Keratinocyte (primary cell): ENCODE results near the gene GARIN5B. TPM values are rescaled to one million over a fixed set of nuclear protein-coding genes. Genes with fewer than 3 reads are reported as not detected.

Experiments used
- DNase-seq: peaks from one replicate; pipeline ENCODE4 v3.0.0-alpha.2; 2011; ENCODE audit warnings: low read depth, missing footprints, low spot score
- FAIRE-seq: peaks from 2 replicates; lab custom pipeline; 2011; peaks lifted over from hg19 to GRCh38; lab: Jason Lieb, UNC
- H2AFZ ChIP-seq: 2 replicates; pipeline ENCODE4 v1.6.0; 2012; ENCODE audit warnings: low read length, control low read depth, inconsistent platforms; ENCODE audit not compliant: control insufficient read depth
- H3K27ac ChIP-seq: 2 replicates; pipeline ENCODE4 v1.5.1; 2011; ENCODE audit warnings: low read length; ENCODE audit not compliant: control insufficient read depth, insufficient read depth
- H3K27me3 ChIP-seq: 3 replicates; pipeline ENCODE4 v1.6.0; 2011; ENCODE audit warnings: low read length; ENCODE audit not compliant: control insufficient read depth, insufficient read depth; ENCODE audit errors: extremely low read depth
- H3K36me3 ChIP-seq, 2 experiments: 2 replicates in 1 of 2; 3 replicates in 1 of 2; pipeline ENCODE4 v1.5.1; 2011; ENCODE audit warnings: low read length in 2 of 2, mild to moderate bottlenecking in 1 of 2; ENCODE audit not compliant: control insufficient read depth in 2 of 2, insufficient read depth in 2 of 2; ENCODE audit errors: extremely low read depth in 1 of 2
- H3K4me1 ChIP-seq: 3 replicates; pipeline ENCODE4 v1.5.1; 2011; ENCODE audit warnings: low read length; ENCODE audit not compliant: control insufficient read depth, insufficient read depth; ENCODE audit errors: extremely low read depth
- H3K4me2 ChIP-seq: 3 replicates; pipeline ENCODE4 v1.6.0; 2011; ENCODE audit warnings: low read depth, low read length; ENCODE audit not compliant: control insufficient read depth, insufficient read depth; ENCODE audit errors: extremely low read depth
- H3K4me3 ChIP-seq, 3 experiments: fragments of 200-600 bp in 1 of 3; sonication (generic) in 1 of 3; 2 replicates in 2 of 3; 3 replicates in 1 of 3; pipeline ENCODE4 v1.5.1; 2011 to 2016; ENCODE audit warnings: low read length in 3 of 3, mild to moderate bottlenecking in 3 of 3, control low read depth in 2 of 3, inconsistent platforms in 1 of 3, low read depth in 1 of 3, mixed read lengths in 1 of 3, mixed run types in 1 of 3, moderate library complexity in 1 of 3; ENCODE audit not compliant: control insufficient read depth in 2 of 3, insufficient read depth in 2 of 3; ENCODE audit errors: extremely low read depth in 1 of 3
- H3K79me2 ChIP-seq: 2 replicates; pipeline ENCODE4 v1.6.0; 2012; ENCODE audit warnings: low read length; ENCODE audit not compliant: control insufficient read depth, insufficient read depth
- H3K9ac ChIP-seq: 3 replicates; pipeline ENCODE4 v1.6.0; 2011; ENCODE audit warnings: low read length; ENCODE audit not compliant: control insufficient read depth, insufficient read depth; ENCODE audit errors: extremely low read depth
- H3K9me1 ChIP-seq: 3 replicates; pipeline ENCODE4 v1.6.0; 2011; ENCODE audit warnings: low read length; ENCODE audit not compliant: control insufficient read depth, insufficient read depth; ENCODE audit errors: extremely low read depth
- H3K9me3 ChIP-seq: 2 replicates; pipeline ENCODE4 v1.5.1; 2012; ENCODE audit warnings: low read depth, low read length; ENCODE audit not compliant: control insufficient read depth
- H4K20me1 ChIP-seq: 3 replicates; pipeline ENCODE4 v1.6.0; 2011; ENCODE audit warnings: low read length; ENCODE audit not compliant: control insufficient read depth, insufficient read depth; ENCODE audit errors: extremely low read depth
- EZH2 ChIP-seq: IDR thresholded peaks from one replicate; pipeline ENCODE4 v1.6.1; 2012; ENCODE audit warnings: inconsistent platforms, mild to moderate bottlenecking, low read length, moderate library complexity
- dilution Hi-C: fragments of 300-500 bp; cut with MboI; formaldehyde crosslinking; loops from one replicate; pipeline ENCODE4 v1.7.0; 2020; ENCODE audit warnings: low sequenced_read_pairs; ENCODE audit not compliant: extremely low pct_ligation_motif_present
- polyA plus RNA-seq, 5 experiments: library from polyadenylated mRNA; depleted of rRNA in 3 of 5; stranded (reverse) in 3 of 5; stranded (forward) in 1 of 5; unstranded in 1 of 5; fragments of >200 nt; gene quantifications; 1 replicate in 1 of 5; 2 replicates in 3 of 5; 3 replicates in 1 of 5; pipeline versions ENCODE4 v1.2.1 to v1.2.3, GENCODE V29; 2011 to 2012; ENCODE audit warnings: missing spikeins in 2 of 5, low read depth in 1 of 5, low replicate concordance in 1 of 5
- TF ChIP-seq, protein P1 (sequence below), 3 experiments: IDR thresholded peaks in 1 of 3; conservative IDR thresholded peaks in 1 of 3; optimal IDR thresholded peaks in 1 of 3; 2 replicates in 2 of 3; 3 replicates in 1 of 3; pipeline versions ENCODE3 to v1.5.1; 2011; ENCODE audit warnings: low read length in 3 of 3, mild to moderate bottlenecking in 3 of 3, moderate library complexity in 2 of 3, control low read depth in 1 of 3, inconsistent platforms in 1 of 3; ENCODE audit not compliant: insufficient read depth in 2 of 3; ENCODE audit errors: extremely low read depth in 1 of 3

The GARIN5B gene
- polyA plus RNA-seq, 1 donor (not counting 4 experiments of a cell fraction or from before 2014, with no cell fraction given): not detected

DNA sequence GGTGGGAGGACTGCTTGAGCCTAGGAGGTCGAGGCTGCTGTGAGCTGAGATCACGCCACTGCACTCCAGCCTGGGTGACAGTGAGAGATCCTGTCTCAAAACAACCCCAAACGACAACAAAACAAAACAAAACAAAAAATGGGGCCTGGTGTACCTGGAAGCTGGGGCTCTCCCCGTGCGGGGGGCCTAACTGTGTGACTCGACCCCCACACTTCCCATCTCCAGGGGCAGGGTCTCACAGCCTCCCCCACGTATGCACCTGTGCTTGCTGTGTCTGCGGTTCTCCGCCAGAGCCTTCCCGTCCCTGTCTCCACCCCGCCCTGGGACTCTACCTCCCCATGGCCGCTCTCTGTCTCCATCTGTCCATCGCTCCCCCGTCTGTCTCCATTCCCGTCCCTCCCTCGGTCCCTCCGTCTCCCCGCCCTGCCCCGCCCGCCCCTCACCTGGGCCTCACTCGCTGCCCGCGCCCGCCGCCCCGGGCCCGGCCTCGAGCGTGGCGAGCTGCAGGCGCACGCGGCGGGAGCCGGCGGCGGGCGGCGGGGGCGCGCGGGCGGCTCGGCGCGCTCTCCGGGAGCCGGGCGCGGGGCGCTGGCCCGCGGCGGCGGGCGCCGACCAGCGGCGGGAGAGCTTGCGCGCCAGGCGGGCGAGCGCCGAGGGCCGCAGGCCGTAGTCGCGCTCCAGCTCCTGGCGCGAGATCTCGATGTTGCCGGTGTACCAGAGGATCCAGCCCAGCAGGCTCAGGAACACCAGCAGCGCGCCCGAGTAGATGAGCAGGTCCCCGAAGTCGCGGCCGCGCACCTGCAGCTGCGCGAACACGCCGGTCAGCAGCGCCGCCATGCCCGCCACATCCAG, 20.4 kb upstream of the GARIN5B start:
- dilution Hi-C loops: no loop called here
- peak overlapping the region; percentile 93 for H3K4me2 ChIP-seq
- DNase-seq (no peak), FAIRE-seq (no peak)
- no peaks in the 10 kb centered on the region for H3K27me3 ChIP-seq
- H4K20me1 ChIP-seq: peaks cover 23% of the 10 kb centered on the region
- peak overlapping the region; percentile 19 for H3K27ac ChIP-seq
- H3K9me3 ChIP-seq: no peaks in the 10 kb centered on the region
- H3K36me3 ChIP-seq: peaks cover 14 to 27% of the 10 kb centered on the region in 2 experiments
- peak overlapping the region; percentile 87 for H2AFZ ChIP-seq
- H3K9me1 ChIP-seq: peaks cover 10% of the 10 kb centered on the region
- peak overlapping the region; percentile 33 to 64 (median 56) for H3K4me3 ChIP-seq
- peak overlapping the region; percentile 92 for H3K9ac ChIP-seq
- H3K79me2 ChIP-seq: peaks cover 33% of the 10 kb centered on the region
- peaks cover 24% of the 10 kb centered on the region for H3K4me1 ChIP-seq
- TF ChIP-seq, protein P1, sequence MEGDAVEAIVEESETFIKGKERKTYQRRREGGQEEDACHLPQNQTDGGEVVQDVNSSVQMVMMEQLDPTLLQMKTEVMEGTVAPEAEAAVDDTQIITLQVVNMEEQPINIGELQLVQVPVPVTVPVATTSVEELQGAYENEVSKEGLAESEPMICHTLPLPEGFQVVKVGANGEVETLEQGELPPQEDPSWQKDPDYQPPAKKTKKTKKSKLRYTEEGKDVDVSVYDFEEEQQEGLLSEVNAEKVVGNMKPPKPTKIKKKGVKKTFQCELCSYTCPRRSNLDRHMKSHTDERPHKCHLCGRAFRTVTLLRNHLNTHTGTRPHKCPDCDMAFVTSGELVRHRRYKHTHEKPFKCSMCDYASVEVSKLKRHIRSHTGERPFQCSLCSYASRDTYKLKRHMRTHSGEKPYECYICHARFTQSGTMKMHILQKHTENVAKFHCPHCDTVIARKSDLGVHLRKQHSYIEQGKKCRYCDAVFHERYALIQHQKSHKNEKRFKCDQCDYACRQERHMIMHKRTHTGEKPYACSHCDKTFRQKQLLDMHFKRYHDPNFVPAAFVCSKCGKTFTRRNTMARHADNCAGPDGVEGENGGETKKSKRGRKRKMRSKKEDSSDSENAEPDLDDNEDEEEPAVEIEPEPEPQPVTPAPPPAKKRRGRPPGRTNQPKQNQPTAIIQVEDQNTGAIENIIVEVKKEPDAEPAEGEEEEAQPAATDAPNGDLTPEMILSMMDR (optimal IDR thresholded peaks at IDR 0.05 in 1 of 3, IDR thresholded peaks at IDR 0.05 in 1 of 3, conservative IDR thresholded peaks at IDR 0.05 in 1 of 3; ENCODE audit: extremely low read depth in 1 of 3, insufficient read depth in 2 of 3, low read length in 3 of 3): peak in 1 of 3 experiments; percentile 49
- no peak for TF ChIP-seq EZH2

DNA sequence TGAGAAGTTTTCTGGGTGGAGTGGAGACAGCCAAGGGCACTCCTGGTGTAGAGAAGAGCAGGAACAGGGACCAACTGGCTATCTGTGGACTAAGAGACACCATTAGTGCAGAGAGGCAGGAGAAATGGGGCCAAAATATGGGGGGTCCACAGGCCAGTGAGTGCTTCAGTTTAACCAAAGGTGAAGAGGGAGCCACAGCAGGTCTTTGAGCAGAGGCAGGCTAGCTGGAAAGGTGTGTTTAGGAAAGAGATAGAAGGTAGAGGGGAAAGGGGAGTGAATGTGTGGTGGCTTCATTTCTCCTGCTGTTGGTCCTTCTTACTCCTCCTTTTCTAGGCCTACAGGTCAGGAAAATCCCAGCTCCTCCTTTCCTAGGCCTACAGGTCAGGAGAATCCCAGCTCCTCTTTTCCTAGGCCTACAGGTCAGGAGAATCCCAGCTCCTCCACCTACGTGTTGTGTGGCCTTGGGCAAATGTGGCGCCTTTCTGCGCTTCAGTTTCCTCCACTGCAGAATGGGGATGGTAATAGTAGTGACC, 19.5 kb upstream of the GARIN5B start:
- DNase-seq: no peak
- H3K4me2 ChIP-seq: peak overlapping the region; percentile 86
- no peak overlapping the region for H3K9ac ChIP-seq
- no peak overlapping the region for H3K27ac ChIP-seq
- peaks cover 23% of the 10 kb centered on the region for H3K79me2 ChIP-seq
- H3K27me3 ChIP-seq: no peaks in the 10 kb centered on the region
- peaks cover 15% of the 10 kb centered on the region for H3K4me1 ChIP-seq
- H2AFZ ChIP-seq: no peak overlapping the region
- TF ChIP-seq, protein P1 (optimal IDR thresholded peaks at IDR 0.05 in 1 of 3, IDR thresholded peaks at IDR 0.05 in 1 of 3, conservative IDR thresholded peaks at IDR 0.05 in 1 of 3; ENCODE audit: extremely low read depth in 1 of 3, insufficient read depth in 2 of 3, low read length in 3 of 3): no peak
- TF ChIP-seq EZH2: no peak
- H3K9me3 ChIP-seq: no peaks in the 10 kb centered on the region
- H3K4me3 ChIP-seq: no peak overlapping the region
- FAIRE-seq: no peak
- peaks cover 8 to 19% of the 10 kb centered on the region in 2 experiments for H3K36me3 ChIP-seq
- peaks cover 14% of the 10 kb centered on the region for H4K20me1 ChIP-seq
- peaks cover 4% of the 10 kb centered on the region for H3K9me1 ChIP-seq
- dilution Hi-C loops: no loop called here
